ENCODE measurements around the gene AQP3. TPM values are rescaled to one million over a fixed set of nuclear protein-coding genes. Genes with fewer than 3 reads are reported as not detected.

AQP3 gene
- total and polyA plus RNA-seq, 12 donors: 1.9 to 37.2 (median 10.1) TPM

- Histone ChIP-seq H3K27me3 (no peaks in the 10 kb centered on the region), H3K36me3 (peaks cover 3 to 49% (median 37%) of the 10 kb centered on the region in 9 donors), H3K9me3 (no peaks in the 10 kb centered on the region), H3K4me3 (peak overlapping the region; percentile 62 to 97 (median 74)), H3K27ac (peak overlapping the region in 9 of 10 donors; percentile 22 to 84 (median 61)), H3K4me1 (peaks cover 0 to 26% (median 18%) of the 10 kb centered on the region in 9 donors)
- WGBS, 2 donors: 10 to 11% methylated on average over 18 of the region's 18 CpGs
- DNase-seq (no peak), ATAC-seq (peak in 2 of 8 donors; percentile 0 to 2)
- intact Hi-C loops (cut with DNase I): loop anchor here in 1 of 10 donors (5.0 kb wide), 1 partner anchor 186 kb away; no protein-coding TSS in a partner anchor
- no peak for TF ChIP-seq CTCF (IDR thresholded peaks at IDR 0.05)
These were observed 25.7 kb upstream of the AQP3 start for GRCh38 chr9:33472881-33473615.

GRCh38 chr9:33472171-33472880 lies 24.9 kb upstream of the AQP3 start:
- Histone ChIP-seq H3K36me3 (peaks cover 7 to 55% (median 44%) of the 10 kb centered on the region in 9 donors), H3K9me3 (no peaks in the 10 kb centered on the region), H3K4me1 (peaks cover 0 to 26% (median 18%) of the 10 kb centered on the region in 9 donors), H3K27me3 (no peaks in the 10 kb centered on the region), H3K4me3 (peak overlapping the region in 6 of 10 donors; percentile 64 to 97 (median 76)), H3K27ac (peak overlapping the region in 1 of 10 donors; percentile 84)
- no peak for TF ChIP-seq CTCF (IDR thresholded peaks at IDR 0.05)
- ATAC-seq (no peak), DNase-seq (no peak)
- WGBS, 2 donors: 91 to 94% methylated on average over 16 of the region's 16 CpGs
- intact Hi-C loops (cut with DNase I): loop anchor here in 1 of 10 donors (5.0 kb wide), 1 partner anchor 185 kb away; no protein-coding TSS in a partner anchor

- intact Hi-C loops (cut with DNase I): loop anchor here in 2 of 10 donors (2.0 to 5.0 kb wide), 2 partner anchors 65 to 184 kb away; no protein-coding TSS in a partner anchor
- H3K27ac ChIP-seq: no peak overlapping the region
- no peaks in the 10 kb centered on the region for H3K9me3 ChIP-seq
- peaks cover 7 to 62% (median 54%) of the 10 kb centered on the region in 9 donors for H3K36me3 ChIP-seq
- DNase-seq (no peak), ATAC-seq (no peak)
- no peak overlapping the region for H3K4me3 ChIP-seq
- 90 to 93% methylated on average over 2 of the region's 2 CpGs for WGBS, 2 donors
- H3K4me1 ChIP-seq: peaks cover 0 to 26% (median 18%) of the 10 kb centered on the region in 9 donors
- no peaks in the 10 kb centered on the region for H3K27me3 ChIP-seq
- no peak for TF ChIP-seq CTCF (IDR thresholded peaks at IDR 0.05)
These were observed 24.0 kb upstream of the AQP3 start for GRCh38 chr9:33471361-33471760.

- intact Hi-C loops (cut with DNase I): loop anchor here in 8 of 10 donors (2.0 to 10.0 kb wide), 7 partner anchors 63 to 185 kb away; partner anchors contain the start of gene AQP7 (in 1 of the 8)
- no peak for TF ChIP-seq CTCF (IDR thresholded peaks at IDR 0.05)
- H3K4me3 ChIP-seq: no peak overlapping the region
- H3K36me3 ChIP-seq: peaks cover 11 to 77% (median 68%) of the 10 kb centered on the region in 9 donors
- H3K9me3 ChIP-seq: no peaks in the 10 kb centered on the region
- no peak overlapping the region for H3K27ac ChIP-seq
- 94% methylated on average over 6 of the region's 6 CpGs for WGBS, 2 donors
- H3K27me3 ChIP-seq: no peaks in the 10 kb centered on the region
- peaks cover 0 to 24% (median 18%) of the 10 kb centered on the region in 9 donors for H3K4me1 ChIP-seq
- DNase-seq (no peak), ATAC-seq (no peak)
These were observed 22.5 kb upstream of the AQP3 start for GRCh38 chr9:33469891-33470290.

All from heart right ventricle (tissue), 16 donors.